Dermis microvascular lymphatic vessel endothelial cell (primary cell): ENCODE measurements around the gene BAG5. TPM values are rescaled to one million over a fixed set of nuclear protein-coding genes. Genes with fewer than 3 reads are reported as not detected.
A peak's percentile ranks its signal among the peaks of the same experiment; 100 is the strongest.

ENCODE experiments used
- DNase-seq, 2 donors: peaks; one replicate each; pipeline versions ENCODE4 v3.0.0 to v3.0.0-alpha.2; 2010; ENCODE audit warnings: low read depth in 2 of 2
- total RNA-seq: library from RNA; depleted of rRNA; stranded (reverse); fragments of >200 nt; gene quantifications from 2 replicates; pipeline ENCODE4 v1.2.1, GENCODE V29; 2014

BAG5 gene
- total RNA-seq, 1 donor from 2014 or later = 26.8 TPM

DNA sequence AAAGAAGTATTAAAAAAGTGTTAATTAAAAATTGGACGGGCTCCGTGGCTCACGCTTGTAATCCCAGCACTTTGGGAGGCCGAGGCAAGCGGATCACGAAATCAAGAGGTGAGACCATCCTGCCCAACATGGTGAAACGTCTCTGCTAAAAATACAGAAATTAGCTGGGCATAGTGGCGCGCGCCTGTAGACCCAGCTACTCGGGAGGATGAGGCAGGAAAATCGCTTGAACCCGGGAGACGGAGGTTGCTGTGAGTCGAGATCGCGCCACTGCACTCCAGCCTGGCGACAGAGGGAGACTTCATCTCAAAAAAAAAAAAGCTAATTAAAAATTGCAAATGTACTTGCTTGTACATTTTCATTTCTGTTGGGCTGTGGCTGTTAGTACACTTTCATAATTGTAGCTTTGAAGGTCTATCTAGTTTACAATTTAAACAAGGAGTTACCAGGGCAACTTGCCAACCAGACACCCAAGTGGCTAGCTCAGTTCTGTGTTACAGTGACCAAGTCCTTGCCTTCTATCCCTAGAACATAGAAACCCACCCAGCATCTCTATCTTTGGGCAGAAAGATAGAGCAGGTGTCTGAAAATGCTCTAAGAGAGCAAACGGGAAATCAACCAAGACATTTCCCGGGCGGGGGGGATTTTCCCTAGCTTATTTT lies 1.5 kb upstream of the BAG5 start:
- no peak for DNase-seq

DNA sequence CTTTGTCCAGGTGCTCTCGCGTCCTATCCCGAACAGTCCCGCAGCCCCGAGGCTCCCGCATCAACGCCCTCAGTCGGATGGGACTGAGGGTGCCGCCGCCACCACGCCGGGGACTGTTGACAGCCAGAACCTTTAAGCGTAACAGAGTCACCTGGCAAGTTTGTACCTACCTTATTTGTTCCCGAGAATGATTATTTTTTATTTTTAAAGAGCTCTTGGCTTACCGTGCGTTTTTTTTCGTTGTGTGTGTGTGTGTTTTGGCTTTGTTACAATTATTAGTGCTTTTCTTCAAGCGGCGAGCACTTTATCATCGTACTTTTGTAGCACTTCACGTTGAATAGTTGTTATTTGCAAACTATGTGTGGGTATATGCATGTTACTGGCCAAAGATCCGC lies 766 bp upstream of the BAG5 start:
- no peak for DNase-seq

DNA sequence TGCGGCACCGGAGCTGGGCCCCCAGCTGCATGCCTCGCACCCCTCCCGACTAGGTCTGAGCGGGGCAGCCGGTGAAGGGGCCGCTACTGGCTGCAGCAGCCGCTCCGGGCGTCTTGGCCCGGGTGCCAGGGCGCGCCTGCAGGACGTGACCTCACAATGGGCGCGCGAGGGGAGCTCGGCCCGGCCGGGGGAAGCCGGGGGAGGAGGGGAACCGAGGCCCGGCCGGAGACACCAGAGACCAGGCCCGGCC lies 353 bp downstream of the BAG5 start:
- peak in 1 of 2 donors; percentile 68 for DNase-seq

DNA sequence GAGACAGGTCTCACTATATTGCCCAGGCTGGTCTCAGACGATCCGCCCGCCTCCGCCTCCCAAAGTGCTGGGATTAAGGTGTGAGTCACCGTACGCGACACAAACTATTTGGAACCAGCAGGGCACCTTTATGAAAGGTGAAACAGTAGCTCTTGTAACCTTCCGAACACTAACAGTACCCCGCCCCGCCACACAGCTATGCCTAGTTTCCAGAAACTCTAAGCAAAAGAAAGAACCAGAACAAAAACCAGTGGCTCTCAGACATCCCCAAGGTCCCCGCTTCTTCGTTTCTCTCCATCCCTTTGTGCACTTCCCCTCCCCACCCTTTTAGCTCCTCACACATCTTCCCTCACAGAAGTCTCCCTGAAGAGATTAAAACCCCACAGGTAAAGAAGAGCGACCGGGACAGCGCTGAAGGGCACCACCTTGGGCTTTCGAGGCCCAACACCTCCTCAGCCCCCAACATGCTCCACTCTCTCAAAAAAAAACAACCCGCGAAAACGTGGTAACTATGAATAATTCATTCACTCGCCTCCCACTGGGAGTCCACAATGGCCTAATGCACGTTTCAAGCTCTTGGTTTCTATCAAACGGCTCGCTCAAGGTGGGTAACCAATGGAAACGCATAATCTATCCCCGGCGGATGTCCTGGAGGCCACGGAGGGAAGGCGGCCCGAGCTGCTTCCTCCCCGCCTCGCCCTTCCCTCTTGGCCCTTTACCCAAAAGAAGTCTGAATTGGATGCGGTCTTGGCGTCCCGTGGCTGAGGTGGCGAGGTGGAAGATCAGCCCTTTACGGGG lies 877 bp downstream of the BAG5 start:
- DNase-seq = peak; percentile 37 to 70

DNA sequence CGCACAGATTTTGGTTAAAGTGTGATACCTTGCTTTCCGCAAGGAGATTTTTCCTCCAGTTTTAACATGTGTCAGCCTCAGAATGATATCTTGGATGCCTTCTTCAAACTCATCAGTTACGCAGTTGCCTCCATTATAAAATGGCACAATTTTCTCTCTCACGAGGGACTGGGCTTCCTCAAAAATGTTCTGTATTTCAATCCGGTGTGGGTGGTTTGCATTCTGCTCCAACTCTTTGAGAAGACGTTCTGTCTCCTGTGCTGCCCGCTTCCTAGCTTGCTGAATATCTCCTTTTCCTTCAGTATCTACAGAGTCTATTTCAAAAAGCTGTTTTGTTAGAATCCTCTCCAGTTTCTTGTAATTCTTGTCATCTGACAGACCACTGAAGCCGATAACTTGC lies 1.8 kb downstream of the BAG5 start:
- DNase-seq = no peak

DNA sequence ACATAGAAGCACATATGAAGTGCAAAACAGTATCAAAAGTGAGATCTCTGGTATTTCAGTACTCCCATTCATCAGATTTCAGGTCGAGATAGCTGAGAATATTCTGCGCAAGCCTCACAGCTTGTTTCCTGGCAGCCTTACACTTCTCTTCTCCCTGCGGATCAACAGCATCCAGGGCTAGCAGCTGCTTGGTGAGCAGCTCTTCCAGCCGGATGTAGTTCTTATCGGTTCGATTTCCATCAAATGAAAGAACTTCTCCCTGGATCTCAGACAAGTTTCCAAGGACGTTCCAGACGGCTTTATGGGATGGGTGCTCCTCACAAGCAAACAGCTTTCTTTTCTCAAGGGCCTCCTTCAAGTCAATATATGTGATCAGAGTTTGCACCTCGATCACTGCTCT lies 2.7 kb downstream of the BAG5 start:
- DNase-seq = no peak

DNA sequence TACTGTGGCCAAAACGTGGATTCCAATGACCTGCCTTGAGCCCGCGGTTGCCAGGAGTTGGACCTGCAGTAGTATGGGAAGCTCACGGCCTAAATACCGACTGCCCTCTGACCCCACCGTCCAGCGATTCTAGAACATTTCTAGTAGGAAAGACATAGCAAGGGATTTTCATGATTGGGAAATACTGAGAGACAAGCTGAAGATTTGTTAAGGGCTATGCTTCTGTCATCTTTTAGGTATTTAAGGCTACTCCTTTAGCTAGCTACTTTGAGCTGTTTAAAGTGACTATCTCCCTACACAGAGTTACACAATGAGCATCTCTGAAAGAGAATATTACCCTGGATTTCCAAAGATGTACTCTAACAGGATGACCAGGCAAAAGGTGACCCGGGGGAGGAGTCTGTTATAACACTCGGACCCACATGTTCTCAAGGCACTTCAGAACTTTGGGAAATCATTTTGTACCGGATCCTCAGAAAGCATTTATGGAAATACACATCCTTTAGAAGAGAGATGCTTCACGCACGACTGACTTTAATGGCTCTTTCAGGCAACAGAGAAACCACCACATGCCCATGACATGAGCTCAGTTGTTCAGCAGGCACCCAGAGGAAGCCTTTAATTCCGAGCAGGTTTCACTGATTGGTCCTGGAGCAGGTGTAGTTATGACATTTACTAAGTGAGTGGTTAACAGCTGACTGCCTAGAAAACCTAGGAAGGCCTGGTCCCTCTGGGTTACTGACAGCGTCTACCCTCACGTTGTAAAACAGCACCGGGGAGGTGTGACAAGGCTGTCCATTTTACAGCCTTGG lies 4.2 kb downstream of the BAG5 start:
- DNase-seq = no peak

DNA sequence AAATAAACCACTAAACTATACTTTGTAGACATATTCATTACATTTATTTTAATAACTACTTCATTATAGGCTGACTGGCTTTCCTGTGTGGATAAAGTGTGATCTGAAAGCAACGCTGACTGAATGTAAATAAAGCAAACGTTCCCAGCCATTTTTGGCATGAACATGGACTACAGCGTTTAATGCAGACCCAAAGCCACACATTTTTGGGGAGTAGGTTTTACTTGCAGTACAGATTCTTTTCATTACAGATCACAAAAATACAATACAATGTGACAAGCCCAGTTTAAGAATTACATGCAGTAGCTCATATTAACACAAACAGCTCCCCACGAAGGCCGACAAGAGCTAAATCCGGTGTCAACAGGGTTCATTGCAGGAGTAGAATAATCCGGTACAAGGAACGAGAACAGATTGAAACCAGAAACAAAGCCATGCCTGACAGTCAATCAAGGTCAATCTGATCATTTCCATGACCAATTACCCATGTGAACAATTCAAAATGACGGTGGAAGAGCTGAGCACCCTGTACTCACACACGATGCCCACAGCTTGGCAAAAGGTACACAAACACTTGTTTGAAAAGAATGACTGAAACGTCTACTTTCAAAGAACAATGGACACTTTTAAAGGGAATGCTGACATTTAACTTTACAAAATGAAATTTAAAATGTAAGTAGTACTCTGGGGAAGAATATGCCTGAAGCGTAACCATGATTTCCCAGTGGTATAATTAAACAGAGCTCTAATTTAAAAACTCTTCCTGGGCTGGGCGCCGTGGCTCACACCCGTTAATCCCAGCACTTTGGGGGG lies 5.3 kb downstream of the BAG5 start:
- DNase-seq = no peak

DNA sequence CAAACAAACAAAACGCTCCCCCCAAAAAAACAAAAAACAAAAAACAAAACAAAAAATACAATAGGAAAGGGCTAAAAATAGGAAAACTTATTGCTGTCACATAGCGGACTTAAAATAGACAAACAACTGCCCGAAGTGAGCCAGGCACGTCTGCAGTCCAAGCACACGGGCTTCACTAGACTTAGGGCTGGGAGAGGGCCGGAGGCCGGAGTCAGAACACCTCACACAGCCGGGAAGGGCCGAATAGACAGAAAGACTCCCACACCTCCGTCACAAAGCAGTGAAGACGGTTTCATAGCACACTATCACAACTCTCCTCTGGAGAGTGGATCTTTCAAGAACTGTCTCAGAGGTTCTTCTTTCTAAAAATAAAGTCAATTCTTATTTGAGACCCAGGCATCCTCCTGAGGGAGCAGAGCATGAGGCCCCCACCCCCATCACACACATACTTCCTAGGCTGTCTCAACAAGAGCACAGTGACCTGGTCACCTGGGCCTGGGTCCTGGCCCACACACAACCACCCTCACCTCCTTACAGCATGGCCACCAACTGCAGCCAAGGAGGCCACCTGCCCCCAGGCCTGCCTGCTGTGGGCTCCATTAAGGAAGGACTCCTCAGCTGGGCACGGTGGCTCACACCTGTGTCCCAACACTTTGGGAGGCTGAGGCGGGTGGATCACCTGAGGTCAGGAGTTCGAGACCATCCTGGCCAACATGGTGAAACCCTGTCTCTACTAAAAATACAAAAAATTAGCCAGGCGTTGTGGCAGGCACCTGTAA lies 6.7 kb downstream of the BAG5 start:
- no peak for DNase-seq

DNA sequence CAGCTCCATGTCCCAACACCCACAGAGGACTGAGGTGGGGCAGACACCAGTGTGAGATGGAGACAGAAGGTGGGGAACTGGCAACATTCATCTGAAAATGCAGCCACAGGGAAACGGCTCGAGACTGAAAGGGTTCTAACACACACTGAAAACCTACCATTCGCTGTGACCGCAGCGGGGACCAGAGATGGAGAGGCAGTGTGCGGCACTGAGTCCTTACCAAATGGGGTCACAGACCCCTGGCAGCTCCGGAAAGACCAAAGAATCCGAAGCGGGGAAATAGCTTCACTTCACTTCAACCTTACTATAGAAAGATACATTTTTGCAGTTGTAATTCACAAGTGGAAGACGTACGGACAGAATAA lies 9.6 kb downstream of the BAG5 start:
- no peak for DNase-seq

DNA sequence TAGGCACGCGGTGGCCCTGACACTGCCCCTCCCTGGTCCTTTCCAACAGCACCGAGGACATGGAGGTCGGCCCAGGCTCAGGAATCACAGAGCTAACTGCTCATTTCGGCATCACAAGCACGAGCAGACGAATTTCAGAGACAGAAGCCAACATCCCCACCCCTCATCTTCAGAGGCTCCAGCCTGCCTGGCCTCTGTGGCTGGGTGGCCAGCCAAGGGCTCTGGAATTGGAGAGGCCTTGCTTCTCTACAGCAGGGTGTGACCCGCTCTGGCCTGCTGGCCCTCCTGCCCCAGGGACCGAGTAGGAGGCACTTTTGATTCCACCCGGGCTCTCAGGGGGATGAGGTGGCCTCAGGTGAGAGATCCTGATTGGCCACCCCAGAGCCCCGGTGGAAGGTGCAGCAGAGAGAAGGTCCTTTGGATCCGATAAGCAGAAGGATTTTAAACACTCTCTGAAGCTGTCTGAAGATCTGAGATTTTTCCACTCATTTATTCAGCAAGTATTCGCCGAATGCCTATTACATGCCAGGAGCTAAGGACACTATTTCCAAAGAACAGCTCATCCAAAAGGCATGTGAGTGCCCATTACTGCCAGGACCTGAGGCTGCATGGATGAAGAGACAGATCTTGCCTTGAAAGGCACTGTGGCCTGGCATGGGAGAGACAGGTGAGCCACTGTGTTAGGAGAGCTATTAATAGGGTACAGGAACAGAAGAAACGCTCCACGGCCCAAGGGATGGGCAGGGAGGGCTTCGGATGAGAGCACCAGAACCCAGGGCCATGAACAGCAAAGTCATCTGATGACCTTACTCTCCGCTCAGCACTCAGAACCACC lies 10.2 kb downstream of the BAG5 start:
- no peak for DNase-seq

DNA sequence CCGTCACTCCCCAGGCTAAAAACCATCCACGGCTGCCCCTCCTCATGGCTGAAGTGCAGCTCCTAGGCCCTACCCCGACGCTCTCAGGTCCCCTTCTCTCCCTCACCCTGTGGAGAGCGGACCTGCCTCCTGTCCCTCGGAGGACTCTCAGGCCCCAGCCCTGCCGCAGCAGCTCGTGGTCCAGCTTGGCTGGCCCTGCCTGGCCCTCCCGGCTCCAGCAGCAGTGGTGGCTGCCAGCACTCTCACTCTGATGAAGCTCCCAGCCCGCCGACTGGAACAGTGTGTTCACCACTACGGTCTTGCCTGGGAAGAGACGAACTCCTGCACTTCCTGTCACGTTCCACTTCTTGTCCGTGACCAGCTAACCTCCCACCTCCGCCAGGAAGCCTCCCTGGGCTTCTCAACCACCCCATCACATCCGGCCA lies 11.1 kb downstream of the BAG5 start:
- DNase-seq = no peak

DNA sequence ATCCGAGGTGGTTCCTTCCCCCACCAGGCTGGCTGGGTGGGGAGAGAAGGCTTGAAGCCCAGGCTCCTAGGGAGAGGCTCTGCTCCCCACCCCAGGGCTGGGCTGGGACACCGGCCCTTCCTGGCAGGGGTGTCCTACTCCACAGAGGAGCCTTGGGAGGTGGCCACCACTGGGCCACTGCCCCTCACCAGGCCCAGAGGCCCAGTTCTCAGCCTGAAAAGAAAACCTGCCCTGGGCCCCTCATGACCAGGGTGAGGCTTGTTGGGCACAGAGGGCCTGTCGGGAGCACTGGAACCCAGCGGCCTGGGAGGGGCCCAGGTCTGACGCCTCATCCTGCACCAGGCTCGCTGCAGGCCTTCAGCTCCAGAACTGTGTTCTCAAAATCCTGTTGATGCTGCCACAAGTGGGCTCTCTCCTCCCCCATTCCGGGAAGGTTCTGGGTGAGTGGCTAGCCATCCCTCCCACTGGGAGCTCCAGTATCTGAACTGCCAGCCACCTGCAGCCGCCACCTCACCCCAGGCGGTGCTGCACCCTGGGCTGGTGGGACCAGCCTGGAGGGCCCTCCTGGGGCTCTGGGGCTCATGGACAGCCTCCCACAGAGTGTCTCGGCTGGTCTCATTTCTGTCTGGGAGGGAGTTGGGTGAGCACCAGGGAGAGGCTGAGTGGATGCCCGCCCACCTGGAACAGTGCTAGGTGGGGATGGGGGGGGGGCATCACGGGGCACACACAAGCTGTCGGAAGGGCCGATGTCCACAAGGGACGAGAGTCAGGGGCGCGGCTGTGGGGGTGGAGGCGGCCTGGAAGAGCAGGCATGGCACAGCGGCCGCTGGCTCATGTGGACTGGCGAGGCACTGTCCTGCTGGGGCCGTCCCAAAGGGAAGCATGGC lies 11.8 kb downstream of the BAG5 start:
- DNase-seq = no peak

DNA sequence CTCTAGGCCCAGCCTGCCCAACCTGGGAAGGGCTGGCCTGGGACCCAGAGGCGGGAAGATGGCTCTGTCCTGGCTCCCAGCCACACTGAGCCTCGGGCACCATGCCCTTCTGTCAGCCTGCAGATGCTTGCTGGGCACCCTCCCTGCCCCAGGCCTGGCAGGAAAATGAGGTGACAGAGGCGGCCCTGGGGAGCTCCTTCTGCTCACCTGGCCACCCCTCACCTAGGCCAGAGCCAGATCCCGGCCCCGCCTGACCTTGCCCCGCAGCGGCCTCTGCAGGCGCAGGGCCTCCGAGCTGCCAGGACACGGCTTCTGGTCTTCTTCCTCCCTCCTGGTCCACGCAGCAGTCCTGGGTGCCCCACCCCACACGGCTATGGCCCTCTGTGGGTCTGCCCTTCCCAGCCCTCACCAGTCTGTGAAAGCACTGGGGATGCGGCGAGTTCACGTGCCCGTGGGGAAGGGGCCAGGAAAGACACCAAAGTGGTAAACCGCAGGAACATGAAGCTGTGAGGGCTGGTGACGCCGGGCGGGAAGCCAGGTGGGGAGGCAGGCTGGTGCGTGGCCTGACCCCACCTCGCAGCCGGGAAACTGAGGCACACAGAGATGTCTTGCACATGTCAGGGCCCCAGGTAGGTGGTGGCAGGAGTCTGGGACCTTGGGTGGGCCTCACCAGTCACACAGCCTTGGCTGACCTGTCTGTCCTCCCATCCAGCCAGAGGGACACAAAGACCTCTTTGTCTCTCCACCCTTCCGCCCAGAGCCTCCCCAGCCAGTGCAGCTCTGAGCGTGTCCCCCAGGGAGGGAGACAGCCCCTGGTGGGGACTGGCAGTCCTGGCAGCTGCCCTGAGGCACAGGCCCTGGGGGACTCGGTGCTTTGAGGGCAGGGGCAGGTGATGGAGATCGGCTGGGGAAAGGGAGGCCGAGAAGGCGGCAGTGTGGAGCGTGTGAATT lies 12.8 kb downstream of the BAG5 start:
- no peak for DNase-seq

DNA sequence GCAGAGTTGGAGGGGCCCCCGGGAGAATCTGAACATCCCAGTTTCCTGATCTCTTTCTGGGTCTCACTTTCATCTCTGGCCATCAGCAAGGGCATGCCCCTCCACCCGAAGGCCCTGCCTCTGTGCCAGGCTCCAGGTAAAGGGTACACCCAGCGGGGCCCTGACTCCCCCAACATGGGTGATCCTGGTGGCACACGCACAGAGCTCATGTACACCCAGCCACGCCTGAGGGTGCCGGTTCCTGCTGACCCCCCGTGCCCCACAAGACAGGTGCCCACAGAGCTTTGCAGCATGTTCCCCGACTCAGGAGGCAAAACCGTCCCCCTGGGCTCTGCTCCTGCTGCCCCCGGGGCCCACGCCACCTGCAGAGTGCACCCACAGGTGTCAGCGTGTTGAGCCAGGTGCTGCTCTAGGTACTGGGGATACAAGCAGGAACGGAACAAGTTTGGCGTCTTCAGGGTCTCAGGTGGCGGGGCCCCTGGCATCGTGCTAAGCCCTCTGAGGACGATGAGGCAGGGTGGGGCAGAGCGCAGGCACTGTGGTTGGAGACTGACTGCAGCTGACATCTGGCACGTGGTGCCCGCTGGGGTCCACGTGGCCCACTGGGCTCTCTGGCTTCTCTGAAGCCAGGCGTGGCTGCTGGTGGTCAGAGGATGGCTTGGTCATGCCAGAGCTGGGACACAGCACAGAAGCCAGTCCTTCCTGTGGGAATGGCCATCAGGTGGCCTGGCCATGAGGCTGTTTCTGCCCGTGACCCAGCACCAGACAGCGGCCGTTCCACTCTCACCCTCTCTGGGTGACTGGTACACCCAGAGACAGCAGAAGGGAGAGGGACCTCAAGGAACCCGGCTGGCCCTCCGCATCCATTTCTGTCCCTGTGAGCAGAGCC lies 13.8 kb downstream of the BAG5 start:
- no peak for DNase-seq

DNA sequence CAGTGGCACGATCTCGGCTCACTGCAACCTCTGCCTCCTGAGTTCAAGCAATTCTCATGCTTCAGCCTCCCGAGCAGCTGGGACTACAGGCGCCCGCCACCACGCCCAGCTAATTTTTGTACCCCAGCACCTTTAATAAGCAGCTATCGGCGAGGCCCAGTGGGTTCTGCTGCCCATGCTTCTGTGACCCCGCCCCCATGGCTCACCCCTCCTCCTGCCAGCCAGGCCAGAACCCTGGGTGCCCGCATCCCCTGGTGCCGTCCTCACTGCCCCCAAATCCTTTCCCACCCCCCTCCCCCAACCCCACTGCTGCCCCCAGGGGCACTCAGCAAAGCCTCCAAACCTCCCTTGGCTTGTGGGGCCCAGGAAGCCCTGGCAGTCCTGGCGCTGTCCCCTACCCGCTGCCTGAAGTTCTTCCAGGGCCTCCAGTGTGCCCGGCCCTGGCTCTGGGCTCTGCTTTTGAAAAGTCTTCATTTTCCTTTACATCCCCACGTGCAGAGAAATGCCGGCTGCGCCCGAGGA lies 14.5 kb downstream of the BAG5 start:
- DNase-seq = no peak

DNA sequence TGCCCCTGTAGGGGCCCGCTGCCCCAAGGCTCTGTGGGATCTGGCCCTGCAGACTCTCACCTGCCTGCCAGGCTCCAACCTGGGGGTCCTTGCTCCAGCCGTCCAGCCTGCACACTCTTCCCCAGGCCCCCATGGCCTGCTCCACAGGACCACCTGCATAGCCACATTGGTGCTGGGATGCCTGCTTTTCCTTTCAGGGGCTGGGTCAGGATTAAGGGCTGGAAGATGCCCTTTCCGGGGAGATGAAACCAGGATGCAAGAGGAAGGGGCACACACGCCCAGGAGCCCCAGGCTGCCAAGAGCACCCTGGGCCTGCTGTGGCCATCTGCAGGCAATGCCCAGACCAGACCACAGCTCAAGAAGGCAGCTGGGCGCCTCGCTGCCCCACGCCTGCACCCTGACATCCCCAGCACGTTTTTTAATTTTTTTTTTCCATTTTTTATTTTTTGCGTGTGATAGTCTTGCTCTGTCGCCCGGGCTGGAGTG lies 15.0 kb downstream of the BAG5 start:
- DNase-seq = no peak
